Progenitor cell of endocrine pancreas (in vitro differentiated cells): ENCODE data around the gene ARHGEF10L. TPM values are rescaled to one million over a fixed set of nuclear protein-coding genes. Genes with fewer than 3 reads are reported as not detected.

Experiments used
- DNase-seq: peaks from one replicate; pipeline ENCODE4 v3.0.0; 2021; ENCODE audit warnings: low spot score; ENCODE audit not compliant: unreplicated experiment
- H3K27ac Mint-ChIP-seq: 2 replicates; pipeline ENCODE4 v1.8.0; 2021; ENCODE audit warnings: mild to moderate bottlenecking, moderate library complexity, mixed read lengths
- H3K27me3 Mint-ChIP-seq: 2 replicates; pipeline ENCODE4 v1.8.0; 2021; ENCODE audit warnings: mixed read lengths
- H3K36me3 Mint-ChIP-seq: 2 replicates; pipeline ENCODE4 v1.8.0; 2022; ENCODE audit warnings: mixed read lengths; ENCODE audit not compliant: insufficient read depth
- H3K4me1 Mint-ChIP-seq: 2 replicates; pipeline ENCODE4 v1.8.0; 2021; ENCODE audit warnings: low read depth, mixed read lengths
- H3K4me3 Mint-ChIP-seq: 2 replicates; pipeline ENCODE4 v1.8.0; 2021; ENCODE audit warnings: low read depth, mild to moderate bottlenecking, moderate library complexity, mixed read lengths
- H3K9me3 Mint-ChIP-seq: 2 replicates; pipeline ENCODE4 v1.8.0; 2021; ENCODE audit warnings: low read depth, mixed read lengths
- total RNA-seq: library from RNA; stranded (reverse); gene quantifications from 2 replicates; pipeline ENCODE4 v1.2.1, GENCODE V29; 2021
- TF ChIP-seq, protein P1 (sequence below): fragments of 200-600 bp; sonication (generic); IDR thresholded peaks from one replicate; pipeline ENCODE4 v1.5.0; 2021; ENCODE audit warnings: antibody characterized with exemption, mild to moderate bottlenecking; ENCODE audit not compliant: unreplicated experiment

ARHGEF10L gene
- total RNA-seq, 1 donor from 2014 or later: 31.3 TPM

DNA sequence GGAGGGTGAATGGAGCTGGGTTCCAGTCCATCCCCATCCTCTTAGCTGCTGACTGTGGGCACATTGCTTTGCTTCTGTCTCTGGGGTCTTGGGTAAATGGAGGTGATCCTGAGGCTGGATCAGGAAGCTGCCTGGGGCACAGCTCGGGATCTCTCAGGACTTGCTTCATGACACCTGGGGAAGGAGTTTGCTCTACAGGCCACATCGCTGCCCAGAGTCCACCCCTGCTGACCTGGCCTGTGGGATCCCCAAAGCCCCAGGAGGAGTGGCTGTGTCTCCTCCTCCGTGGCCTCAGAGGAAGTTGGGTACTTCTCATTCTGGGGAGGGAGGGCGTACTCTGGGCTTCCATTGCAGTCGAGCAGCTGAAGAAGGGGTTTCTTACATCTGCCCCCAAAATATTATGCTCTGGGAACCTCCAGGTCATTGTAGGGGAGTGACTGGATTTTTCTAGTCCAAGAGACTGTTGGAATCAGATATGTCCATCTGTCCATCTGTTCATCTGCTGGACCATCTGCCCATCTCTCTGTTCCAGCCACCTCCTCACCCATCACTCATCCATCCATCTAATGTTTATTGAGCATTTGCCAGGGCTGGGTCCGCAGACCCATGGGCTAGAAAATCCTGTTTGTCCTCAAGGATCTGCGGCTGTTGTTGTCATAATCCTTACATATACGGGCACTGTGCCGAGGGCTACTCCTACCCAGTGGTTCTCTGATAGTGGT is 45.9 kb downstream of the ARHGEF10L start:
- peaks cover 11% of the 10 kb centered on the region for H3K36me3 Mint-ChIP-seq
- TF ChIP-seq, protein P1, sequence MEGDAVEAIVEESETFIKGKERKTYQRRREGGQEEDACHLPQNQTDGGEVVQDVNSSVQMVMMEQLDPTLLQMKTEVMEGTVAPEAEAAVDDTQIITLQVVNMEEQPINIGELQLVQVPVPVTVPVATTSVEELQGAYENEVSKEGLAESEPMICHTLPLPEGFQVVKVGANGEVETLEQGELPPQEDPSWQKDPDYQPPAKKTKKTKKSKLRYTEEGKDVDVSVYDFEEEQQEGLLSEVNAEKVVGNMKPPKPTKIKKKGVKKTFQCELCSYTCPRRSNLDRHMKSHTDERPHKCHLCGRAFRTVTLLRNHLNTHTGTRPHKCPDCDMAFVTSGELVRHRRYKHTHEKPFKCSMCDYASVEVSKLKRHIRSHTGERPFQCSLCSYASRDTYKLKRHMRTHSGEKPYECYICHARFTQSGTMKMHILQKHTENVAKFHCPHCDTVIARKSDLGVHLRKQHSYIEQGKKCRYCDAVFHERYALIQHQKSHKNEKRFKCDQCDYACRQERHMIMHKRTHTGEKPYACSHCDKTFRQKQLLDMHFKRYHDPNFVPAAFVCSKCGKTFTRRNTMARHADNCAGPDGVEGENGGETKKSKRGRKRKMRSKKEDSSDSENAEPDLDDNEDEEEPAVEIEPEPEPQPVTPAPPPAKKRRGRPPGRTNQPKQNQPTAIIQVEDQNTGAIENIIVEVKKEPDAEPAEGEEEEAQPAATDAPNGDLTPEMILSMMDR: no peak
- H3K27ac Mint-ChIP-seq: no peak overlapping the region
- no peak for DNase-seq
- H3K4me3 Mint-ChIP-seq: no peak overlapping the region
- H3K4me1 Mint-ChIP-seq: peaks cover 37% of the 10 kb centered on the region
- peaks cover 11% of the 10 kb centered on the region for H3K27me3 Mint-ChIP-seq
- no peaks in the 10 kb centered on the region for H3K9me3 Mint-ChIP-seq

GRCh38 chr1:17586172-17586964 is 46.9 kb downstream of the ARHGEF10L start:
- Mint-ChIP-seq H3K9me3 (no peaks in the 10 kb centered on the region), H3K4me3 (no peak overlapping the region), H3K4me1 (peaks cover 31% of the 10 kb centered on the region), H3K27ac (peak overlapping the region; percentile 20), H3K27me3 (peaks cover 11% of the 10 kb centered on the region), H3K36me3 (peaks cover 11% of the 10 kb centered on the region)
- TF ChIP-seq, protein P1: no peak
- DNase-seq: no peak

DNA sequence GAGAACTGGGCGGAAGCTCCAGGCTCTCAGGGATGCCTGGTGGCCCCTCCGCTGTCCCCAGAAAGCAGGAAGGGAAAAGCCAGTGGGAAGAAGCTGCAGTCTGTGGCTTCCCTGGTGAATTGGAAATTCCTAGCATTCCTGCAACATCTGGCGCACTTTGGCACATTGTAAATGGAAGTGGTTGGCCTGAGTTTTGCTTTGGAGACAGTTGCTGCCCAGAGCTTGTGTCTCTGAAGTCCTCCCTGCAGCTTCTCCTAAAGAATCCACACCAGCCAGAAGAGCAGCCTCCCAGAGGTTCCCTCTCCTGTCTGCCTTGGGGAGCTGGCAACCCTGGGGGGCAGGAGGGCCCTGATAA is 48.2 kb downstream of the ARHGEF10L start:
- Mint-ChIP-seq H3K4me3 (no peak overlapping the region), H3K36me3 (peaks cover 11% of the 10 kb centered on the region), H3K4me1 (peaks cover 24% of the 10 kb centered on the region), H3K27ac (peak overlapping the region; percentile 79), H3K9me3 (no peaks in the 10 kb centered on the region), H3K27me3 (peaks cover 14% of the 10 kb centered on the region)
- TF ChIP-seq, protein P1: no peak
- no peak for DNase-seq

DNA sequence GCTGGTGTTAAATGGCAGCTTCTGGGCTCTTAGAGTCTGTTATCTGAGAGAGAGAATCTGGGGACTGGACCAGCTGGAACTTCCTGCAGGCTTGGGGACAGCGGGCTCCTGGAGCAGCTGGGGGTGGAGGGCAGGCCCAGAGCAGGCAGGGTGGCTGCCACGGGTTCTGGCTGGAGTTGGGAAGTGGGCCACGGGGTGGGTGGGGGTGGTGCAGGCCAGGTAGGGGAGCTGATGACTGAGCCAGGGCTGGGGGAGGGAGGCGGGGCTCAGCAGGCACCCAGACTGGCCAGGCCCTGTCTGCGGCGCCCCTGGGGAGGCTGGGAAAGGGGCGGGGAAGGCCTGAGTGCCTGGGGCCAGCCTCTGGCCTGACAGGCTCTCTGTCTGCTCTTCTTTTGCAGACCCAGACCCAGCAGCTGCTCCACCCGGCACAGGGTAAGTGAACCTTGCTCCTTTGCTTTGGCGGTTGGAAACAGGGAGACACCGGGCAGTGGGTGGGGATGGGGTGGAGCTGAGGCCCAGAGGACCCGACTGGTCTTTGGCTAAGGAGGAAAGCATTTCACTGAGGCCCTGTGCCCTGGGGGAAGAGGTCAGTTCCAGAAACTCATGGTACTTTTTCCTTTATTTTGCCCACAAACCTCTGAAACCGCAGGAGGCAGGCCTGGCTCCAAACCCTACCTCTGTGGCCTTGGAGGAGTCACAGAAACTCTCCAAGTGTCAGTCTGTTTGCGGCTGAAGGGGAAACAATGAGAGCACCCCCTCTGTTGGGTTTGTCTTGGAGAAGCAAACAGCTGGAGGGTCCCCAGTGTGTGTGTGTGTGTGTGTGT is 48.8 kb downstream of the ARHGEF10L start:
- peaks cover 19% of the 10 kb centered on the region for H3K27me3 Mint-ChIP-seq
- no peaks in the 10 kb centered on the region for H3K9me3 Mint-ChIP-seq
- TF ChIP-seq, protein P1: no peak
- peaks cover 11% of the 10 kb centered on the region for H3K36me3 Mint-ChIP-seq
- peak overlapping the region; percentile 79 for H3K27ac Mint-ChIP-seq
- peaks cover 22% of the 10 kb centered on the region for H3K4me1 Mint-ChIP-seq
- H3K4me3 Mint-ChIP-seq: no peak overlapping the region
- no peak for DNase-seq
